PFSK-1 (cell line): Measurements from ENCODE around the gene ID2.

Experiments
- FOXP2 ChIP-seq: optimal IDR thresholded peaks from 2 replicates; pipeline ENCODE3; 2011; ENCODE audit warnings: borderline replicate concordance, control low read depth, inconsistent platforms; ENCODE audit not compliant: insufficient read depth; ENCODE audit errors: extremely low read length, extremely low read depth
- POLR2AphosphoS5 ChIP-seq: IDR thresholded peaks from 2 replicates; pipeline ENCODE4 v1.6.1; 2012; ENCODE audit warnings: low read depth, mild to moderate bottlenecking, control low read depth, low read length, moderate library complexity
- REST ChIP-seq, 2 experiments: IDR thresholded peaks; 2 replicates each; pipeline versions ENCODE4 v1.6.1 to v1.8.0; 2011 to 2012; ENCODE audit warnings: low read depth in 2 of 2, low read length in 2 of 2, control low read depth in 1 of 2, inconsistent platforms in 1 of 2, mild to moderate bottlenecking in 1 of 2, moderate library complexity in 1 of 2; ENCODE audit not compliant: insufficient read depth in 1 of 2
- SIN3A ChIP-seq: IDR thresholded peaks from 2 replicates; pipeline ENCODE4 v1.6.1; 2012; ENCODE audit warnings: mild to moderate bottlenecking, low read length, moderate library complexity, borderline replicate concordance; ENCODE audit not compliant: insufficient read depth
- TAF1 ChIP-seq: IDR thresholded peaks from 2 replicates; pipeline ENCODE4 v1.6.1; 2012; ENCODE audit warnings: low read length, control low read depth, borderline replicate concordance; ENCODE audit not compliant: insufficient read depth

- TF ChIP-seq POLR2AphosphoS5 (no peak), TAF1 (no peak), REST (IDR thresholded peaks at IDR 0.05; ENCODE audit: insufficient read depth in 1 of 2, low read depth in 2 of 2, low read length in 2 of 2) (no peak), FOXP2 (no peak), SIN3A (no peak)
Observed at GRCh38 chr2:8732601-8733000, 50.7 kb downstream of the ID2 start.
